Rectal smooth muscle tissue (tissue), 1 donor: ENCODE data around the gene STN1.

Experiments used
- H3K27ac ChIP-seq: one replicate; pipeline ENCODE4 v1.7.0; 2013; ENCODE audit warnings: low read depth, low read length, inconsistent platforms
- H3K27me3 ChIP-seq: one replicate; pipeline ENCODE4 v1.7.0; 2013; ENCODE audit warnings: low read length; ENCODE audit not compliant: control insufficient read depth, insufficient read depth
- H3K36me3 ChIP-seq: one replicate; pipeline ENCODE4 v1.7.0; 2013; ENCODE audit warnings: low read length; ENCODE audit not compliant: control insufficient read depth, insufficient read depth
- H3K4me1 ChIP-seq: one replicate; pipeline ENCODE4 v1.7.0; 2013; ENCODE audit warnings: low read length; ENCODE audit not compliant: control insufficient read depth, insufficient read depth
- H3K4me3 ChIP-seq: one replicate; pipeline ENCODE4 v1.7.0; 2013; ENCODE audit warnings: low read length
- H3K9ac ChIP-seq: one replicate; pipeline ENCODE4 v1.7.0; 2013; ENCODE audit warnings: low read length

STN1 gene

GRCh38 chr10:103842605-103843004 is 75.4 kb downstream of the STN1 start:
- Histone ChIP-seq H3K27ac (no peak overlapping the region), H3K9ac (no peak overlapping the region), H3K27me3 (no peaks in the 10 kb centered on the region), H3K4me3 (no peak overlapping the region), H3K36me3 (no peaks in the 10 kb centered on the region), H3K4me1 (peaks cover 6% of the 10 kb centered on the region)

- H3K27ac ChIP-seq: no peak overlapping the region
- no peaks in the 10 kb centered on the region for H3K36me3 ChIP-seq
- peaks cover 6% of the 10 kb centered on the region for H3K4me1 ChIP-seq
- no peak overlapping the region for H3K9ac ChIP-seq
- H3K4me3 ChIP-seq: no peak overlapping the region
- no peaks in the 10 kb centered on the region for H3K27me3 ChIP-seq
These were observed 76.5 kb downstream of the STN1 start for GRCh38 chr10:103841519-103841918.

GRCh38 chr10:103840740-103841070 is 77.3 kb downstream of the STN1 start:
- Histone ChIP-seq H3K27ac (no peak overlapping the region), H3K4me3 (no peak overlapping the region), H3K4me1 (peaks cover 8% of the 10 kb centered on the region)

GRCh38 chr10:103839872-103840739 is 77.9 kb downstream of the STN1 start:
- no peak overlapping the region for H3K4me3 ChIP-seq
- H3K9ac ChIP-seq: no peak overlapping the region
- H3K27me3 ChIP-seq: no peaks in the 10 kb centered on the region
- H3K27ac ChIP-seq: no peak overlapping the region
- no peaks in the 10 kb centered on the region for H3K36me3 ChIP-seq
- H3K4me1 ChIP-seq: peaks cover 14% of the 10 kb centered on the region

More at GRCh38 chr10:103840740-103841070, 77.3 kb downstream of the STN1 start:
- Histone ChIP-seq H3K9ac (no peak overlapping the region), H3K27me3 (no peaks in the 10 kb centered on the region), H3K36me3 (no peaks in the 10 kb centered on the region)

- H3K27ac ChIP-seq: no peak overlapping the region
- no peak overlapping the region for H3K4me3 ChIP-seq
- no peaks in the 10 kb centered on the region for H3K36me3 ChIP-seq
- H3K27me3 ChIP-seq: no peaks in the 10 kb centered on the region
- no peak overlapping the region for H3K9ac ChIP-seq
- peaks cover 19% of the 10 kb centered on the region for H3K4me1 ChIP-seq
These were observed 78.5 kb downstream of the STN1 start for GRCh38 chr10:103839519-103839871.

- Histone ChIP-seq H3K27me3 (no peaks in the 10 kb centered on the region), H3K27ac (no peak overlapping the region), H3K4me3 (no peak overlapping the region), H3K36me3 (no peaks in the 10 kb centered on the region), H3K9ac (no peak overlapping the region), H3K4me1 (peaks cover 17% of the 10 kb centered on the region)
These were observed 79.0 kb downstream of the STN1 start for GRCh38 chr10:103838862-103839518.

- Histone ChIP-seq H3K36me3 (no peaks in the 10 kb centered on the region), H3K27me3 (no peaks in the 10 kb centered on the region), H3K27ac (no peak overlapping the region), H3K4me3 (no peak overlapping the region), H3K9ac (no peak overlapping the region), H3K4me1 (peaks cover 13% of the 10 kb centered on the region)
These were observed 80.0 kb downstream of the STN1 start for GRCh38 chr10:103838070-103838395.

GRCh38 chr10:103837370-103838069 is 80.5 kb downstream of the STN1 start:
- H3K27ac ChIP-seq: no peak overlapping the region
- peaks cover 13% of the 10 kb centered on the region for H3K4me1 ChIP-seq
- no peak overlapping the region for H3K9ac ChIP-seq
- no peaks in the 10 kb centered on the region for H3K36me3 ChIP-seq
- no peaks in the 10 kb centered on the region for H3K27me3 ChIP-seq
- H3K4me3 ChIP-seq: no peak overlapping the region

GRCh38 chr10:103836861-103837260 is 81.1 kb downstream of the STN1 start:
- H3K9ac ChIP-seq: no peak overlapping the region
- H3K27ac ChIP-seq: no peak overlapping the region
- H3K4me1 ChIP-seq: peaks cover 13% of the 10 kb centered on the region
- H3K27me3 ChIP-seq: no peaks in the 10 kb centered on the region
- H3K4me3 ChIP-seq: no peak overlapping the region
- H3K36me3 ChIP-seq: no peaks in the 10 kb centered on the region

GRCh38 chr10:103836273-103836672 is 81.7 kb downstream of the STN1 start:
- Histone ChIP-seq H3K4me1 (peaks cover 13% of the 10 kb centered on the region), H3K9ac (no peak overlapping the region), H3K4me3 (no peak overlapping the region), H3K27ac (no peak overlapping the region), H3K27me3 (no peaks in the 10 kb centered on the region), H3K36me3 (no peaks in the 10 kb centered on the region)

- Histone ChIP-seq H3K4me1 (peaks cover 13% of the 10 kb centered on the region), H3K9ac (no peak overlapping the region), H3K4me3 (no peak overlapping the region), H3K36me3 (no peaks in the 10 kb centered on the region), H3K27me3 (no peaks in the 10 kb centered on the region), H3K27ac (no peak overlapping the region)
These were observed 82.6 kb downstream of the STN1 start for GRCh38 chr10:103835096-103836050.
